Keratinocyte (primary cell): ENCODE measurements around the gene TXNDC2. TPM values are rescaled to one million over a fixed set of nuclear protein-coding genes. Genes with fewer than 3 reads are reported as not detected.

ENCODE experiments used
- DNase-seq: peaks from one replicate; pipeline ENCODE4 v3.0.0-alpha.2; 2011; ENCODE audit warnings: low read depth, missing footprints, low spot score
- FAIRE-seq: peaks from 2 replicates; lab custom pipeline; 2011; peaks lifted over from hg19 to GRCh38; lab: Jason Lieb, UNC
- H2AFZ ChIP-seq: 2 replicates; pipeline ENCODE4 v1.6.0; 2012; ENCODE audit warnings: low read length, control low read depth, inconsistent platforms; ENCODE audit not compliant: control insufficient read depth
- H3K27ac ChIP-seq: 2 replicates; pipeline ENCODE4 v1.5.1; 2011; ENCODE audit warnings: low read length; ENCODE audit not compliant: control insufficient read depth, insufficient read depth
- H3K27me3 ChIP-seq: 3 replicates; pipeline ENCODE4 v1.6.0; 2011; ENCODE audit warnings: low read length; ENCODE audit not compliant: control insufficient read depth, insufficient read depth; ENCODE audit errors: extremely low read depth
- H3K36me3 ChIP-seq, 2 experiments: 2 replicates in 1 of 2; 3 replicates in 1 of 2; pipeline ENCODE4 v1.5.1; 2011; ENCODE audit warnings: low read length in 2 of 2, mild to moderate bottlenecking in 1 of 2; ENCODE audit not compliant: control insufficient read depth in 2 of 2, insufficient read depth in 2 of 2; ENCODE audit errors: extremely low read depth in 1 of 2
- H3K4me1 ChIP-seq: 3 replicates; pipeline ENCODE4 v1.5.1; 2011; ENCODE audit warnings: low read length; ENCODE audit not compliant: control insufficient read depth, insufficient read depth; ENCODE audit errors: extremely low read depth
- H3K4me2 ChIP-seq: 3 replicates; pipeline ENCODE4 v1.6.0; 2011; ENCODE audit warnings: low read depth, low read length; ENCODE audit not compliant: control insufficient read depth, insufficient read depth; ENCODE audit errors: extremely low read depth
- H3K4me3 ChIP-seq, 3 experiments: fragments of 200-600 bp in 1 of 3; sonication (generic) in 1 of 3; 2 replicates in 2 of 3; 3 replicates in 1 of 3; pipeline ENCODE4 v1.5.1; 2011 to 2016; ENCODE audit warnings: low read length in 3 of 3, mild to moderate bottlenecking in 3 of 3, control low read depth in 2 of 3, inconsistent platforms in 1 of 3, low read depth in 1 of 3, mixed read lengths in 1 of 3, mixed run types in 1 of 3, moderate library complexity in 1 of 3; ENCODE audit not compliant: control insufficient read depth in 2 of 3, insufficient read depth in 2 of 3; ENCODE audit errors: extremely low read depth in 1 of 3
- H3K79me2 ChIP-seq: 2 replicates; pipeline ENCODE4 v1.6.0; 2012; ENCODE audit warnings: low read length; ENCODE audit not compliant: control insufficient read depth, insufficient read depth
- H3K9ac ChIP-seq: 3 replicates; pipeline ENCODE4 v1.6.0; 2011; ENCODE audit warnings: low read length; ENCODE audit not compliant: control insufficient read depth, insufficient read depth; ENCODE audit errors: extremely low read depth
- H3K9me1 ChIP-seq: 3 replicates; pipeline ENCODE4 v1.6.0; 2011; ENCODE audit warnings: low read length; ENCODE audit not compliant: control insufficient read depth, insufficient read depth; ENCODE audit errors: extremely low read depth
- H3K9me3 ChIP-seq: 2 replicates; pipeline ENCODE4 v1.5.1; 2012; ENCODE audit warnings: low read depth, low read length; ENCODE audit not compliant: control insufficient read depth
- H4K20me1 ChIP-seq: 3 replicates; pipeline ENCODE4 v1.6.0; 2011; ENCODE audit warnings: low read length; ENCODE audit not compliant: control insufficient read depth, insufficient read depth; ENCODE audit errors: extremely low read depth
- CTCF ChIP-seq, 3 experiments: IDR thresholded peaks in 1 of 3; conservative IDR thresholded peaks in 1 of 3; optimal IDR thresholded peaks in 1 of 3; 2 replicates in 2 of 3; 3 replicates in 1 of 3; pipeline versions ENCODE3 to v1.5.1; 2011; ENCODE audit warnings: low read length in 3 of 3, mild to moderate bottlenecking in 3 of 3, moderate library complexity in 2 of 3, control low read depth in 1 of 3, inconsistent platforms in 1 of 3; ENCODE audit not compliant: insufficient read depth in 2 of 3; ENCODE audit errors: extremely low read depth in 1 of 3
- EZH2 ChIP-seq: IDR thresholded peaks from one replicate; pipeline ENCODE4 v1.6.1; 2012; ENCODE audit warnings: inconsistent platforms, mild to moderate bottlenecking, low read length, moderate library complexity
- dilution Hi-C: fragments of 300-500 bp; cut with MboI; formaldehyde crosslinking; loops from one replicate; pipeline ENCODE4 v1.7.0; 2020; ENCODE audit warnings: low sequenced_read_pairs; ENCODE audit not compliant: extremely low pct_ligation_motif_present
- polyA plus RNA-seq, 5 experiments: library from polyadenylated mRNA; depleted of rRNA in 3 of 5; stranded (reverse) in 3 of 5; stranded (forward) in 1 of 5; unstranded in 1 of 5; fragments of >200 nt; gene quantifications; 1 replicate in 1 of 5; 2 replicates in 3 of 5; 3 replicates in 1 of 5; pipeline versions ENCODE4 v1.2.1 to v1.2.3, GENCODE V29; 2011 to 2012; ENCODE audit warnings: missing spikeins in 2 of 5, low read depth in 1 of 5, low replicate concordance in 1 of 5

Gene TXNDC2
- polyA plus RNA-seq, 1 donor (not counting 4 experiments of a cell fraction or from before 2014, with no cell fraction given): not detected

GRCh38 chr18:9916808-9917207 is 31.0 kb downstream of the TXNDC2 start:
- dilution Hi-C loops: no loop called here
- FAIRE-seq: no peak
- H3K9me1 ChIP-seq: peaks cover 2% of the 10 kb centered on the region
- TF ChIP-seq EZH2 (no peak), CTCF (optimal IDR thresholded peaks at IDR 0.05 in 1 of 3, IDR thresholded peaks at IDR 0.05 in 1 of 3, conservative IDR thresholded peaks at IDR 0.05 in 1 of 3; ENCODE audit: extremely low read depth in 1 of 3, insufficient read depth in 2 of 3, low read length in 3 of 3) (no peak)
- H3K27ac ChIP-seq: no peak overlapping the region
- peaks cover 44% of the 10 kb centered on the region for H3K4me1 ChIP-seq
- peaks cover 76% of the 10 kb centered on the region for H3K79me2 ChIP-seq
- H3K4me3 ChIP-seq: no peak overlapping the region
- no peak overlapping the region for H3K9ac ChIP-seq
- peak overlapping the region; percentile 61 for H3K4me2 ChIP-seq
- H3K36me3 ChIP-seq: no peaks in the 10 kb centered on the region
- DNase-seq: no peak
- H3K9me3 ChIP-seq: no peaks in the 10 kb centered on the region
- H2AFZ ChIP-seq: no peak overlapping the region
- peaks cover 33% of the 10 kb centered on the region for H4K20me1 ChIP-seq
- H3K27me3 ChIP-seq: no peaks in the 10 kb centered on the region

- H3K9ac ChIP-seq: no peak overlapping the region
- peak overlapping the region; percentile 61 for H3K4me2 ChIP-seq
- FAIRE-seq (no peak), DNase-seq (no peak)
- dilution Hi-C loops: no loop called here
- no peaks in the 10 kb centered on the region for H3K9me3 ChIP-seq
- peaks cover 37% of the 10 kb centered on the region for H4K20me1 ChIP-seq
- H3K4me3 ChIP-seq: no peak overlapping the region
- TF ChIP-seq EZH2: no peak
- no peak for TF ChIP-seq CTCF (optimal IDR thresholded peaks at IDR 0.05 in 1 of 3, IDR thresholded peaks at IDR 0.05 in 1 of 3, conservative IDR thresholded peaks at IDR 0.05 in 1 of 3; ENCODE audit: extremely low read depth in 1 of 3, insufficient read depth in 2 of 3, low read length in 3 of 3)
- H3K4me1 ChIP-seq: peaks cover 41% of the 10 kb centered on the region
- no peaks in the 10 kb centered on the region for H3K36me3 ChIP-seq
- H3K27me3 ChIP-seq: no peaks in the 10 kb centered on the region
- peaks cover 90% of the 10 kb centered on the region for H3K79me2 ChIP-seq
- no peak overlapping the region for H2AFZ ChIP-seq
- peak overlapping the region; percentile 32 for H3K27ac ChIP-seq
- H3K9me1 ChIP-seq: peaks cover 2% of the 10 kb centered on the region
Measured at GRCh38 chr18:9918016-9918680, 32.4 kb downstream of the TXNDC2 start.
